NCI-H1092 (cell line): ENCODE measurements around the gene ADCY2.

Source experiments
- DNase-seq: peaks from one replicate; lab custom pipeline; 2025; lab: John Stamatoyannopoulos, UW

The ADCY2 gene

DNA sequence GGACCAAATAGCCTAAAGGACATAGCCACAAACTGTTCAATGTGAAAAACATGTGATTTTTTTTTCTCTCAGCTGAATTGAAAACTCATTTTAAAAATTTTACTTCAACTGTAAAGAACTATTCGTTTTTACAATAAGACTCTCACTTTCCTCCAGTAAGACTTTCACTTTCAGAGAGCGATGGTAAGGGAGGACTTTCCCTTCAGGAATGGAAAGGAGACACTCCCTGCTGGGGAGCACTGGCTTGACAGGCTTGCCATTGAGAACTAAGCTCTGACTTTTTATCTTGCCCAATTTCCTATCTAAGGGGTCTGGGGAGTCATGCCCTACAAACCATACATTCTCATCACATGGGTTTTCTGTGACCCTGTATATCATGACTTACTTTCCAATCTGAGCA, 268.3 kb downstream of the ADCY2 start:
- DNase-seq, result no peak

DNA sequence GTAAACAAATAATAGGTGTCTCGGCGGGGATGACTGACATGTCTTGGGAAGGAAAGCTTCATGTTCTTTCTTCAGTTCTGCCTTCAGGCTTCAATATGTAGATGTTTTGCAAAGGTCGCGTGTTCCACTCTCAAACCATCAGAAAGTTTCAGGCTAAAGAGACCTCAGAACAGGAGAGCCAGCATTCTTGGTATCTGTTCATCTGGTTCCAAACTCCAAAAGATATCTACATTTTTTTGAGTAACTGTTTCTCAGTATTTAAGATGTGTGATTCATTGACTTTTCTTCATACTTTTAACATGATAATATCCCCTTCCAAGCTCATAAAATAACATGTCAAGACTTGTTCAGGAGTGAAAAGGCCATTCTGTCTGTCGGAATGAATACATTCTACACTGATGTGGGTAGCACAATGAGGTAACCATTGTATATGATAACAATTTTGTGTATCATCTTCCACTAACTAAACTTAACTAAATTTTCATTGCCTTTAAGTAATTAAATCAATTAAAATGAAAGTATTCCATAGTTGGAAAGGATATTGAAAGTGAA, 271.4 kb downstream of the ADCY2 start:
- DNase-seq, result no peak

DNA sequence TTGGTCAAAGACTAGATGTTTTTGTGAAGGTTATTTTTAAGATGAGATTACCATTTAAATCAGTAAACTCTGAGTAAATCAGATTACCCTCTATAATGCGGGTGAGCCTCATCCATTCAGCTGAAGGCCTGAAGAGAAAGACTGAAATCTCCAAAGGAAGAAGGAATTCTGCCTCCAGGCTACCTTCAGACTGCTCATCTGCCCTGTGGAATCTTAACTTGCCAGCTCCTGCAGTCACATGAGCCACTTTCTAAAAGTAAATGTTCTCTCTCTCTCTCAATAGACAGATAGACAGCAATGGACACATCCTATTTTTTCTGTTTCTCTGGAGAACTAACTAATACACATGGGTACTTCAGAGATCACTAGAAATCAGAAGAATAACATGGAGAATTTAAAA, 272.2 kb downstream of the ADCY2 start:
- DNase-seq, result no peak

DNA sequence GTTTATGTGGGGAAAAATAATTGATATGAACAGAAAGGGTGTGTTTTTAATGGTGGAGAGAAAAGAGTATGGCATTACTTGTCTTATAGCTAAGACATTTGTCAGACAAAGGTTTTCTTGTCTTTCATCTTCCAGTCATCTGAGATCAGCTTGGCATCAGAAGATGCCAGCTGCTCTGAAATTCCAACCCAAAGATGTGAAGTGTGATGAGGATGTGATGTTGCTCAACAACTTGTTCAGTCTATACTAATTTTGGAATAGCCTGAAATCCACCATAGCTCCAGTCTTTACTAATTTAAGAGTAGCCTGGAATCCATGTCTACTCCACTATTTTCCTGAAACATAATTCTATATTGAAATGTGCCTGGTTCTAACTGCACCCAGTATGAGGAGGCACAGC, 272.7 kb downstream of the ADCY2 start:
- DNase-seq, result no peak

DNA sequence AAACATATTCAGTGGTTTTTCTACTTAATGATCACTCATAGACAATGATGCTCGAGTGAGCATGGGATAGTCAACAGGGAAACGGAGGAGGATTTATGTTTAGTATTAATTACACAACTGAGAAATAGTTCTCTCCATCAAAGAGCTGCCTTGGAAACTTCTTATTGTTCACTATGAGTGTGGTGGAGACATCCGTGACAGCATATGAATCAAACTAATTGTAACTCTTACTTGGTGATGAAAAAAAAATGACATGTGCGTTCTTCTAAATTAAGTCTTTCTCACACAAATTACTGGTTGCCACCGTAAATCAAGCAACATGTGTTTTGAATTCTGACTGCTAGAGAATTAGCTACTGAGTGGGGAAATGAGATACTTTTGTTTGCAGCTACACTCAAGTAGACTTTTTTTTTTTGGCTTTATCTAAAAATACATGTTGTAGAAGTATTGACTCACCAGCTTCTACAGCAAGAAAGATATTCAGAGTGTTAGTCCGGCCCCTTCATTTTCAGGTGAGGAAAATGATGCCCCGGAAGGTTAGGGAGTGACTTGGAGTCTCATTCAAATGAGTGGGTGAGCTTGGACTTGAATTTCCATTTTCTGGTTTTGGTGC, 275.5 kb downstream of the ADCY2 start:
- DNase-seq, result no peak

DNA sequence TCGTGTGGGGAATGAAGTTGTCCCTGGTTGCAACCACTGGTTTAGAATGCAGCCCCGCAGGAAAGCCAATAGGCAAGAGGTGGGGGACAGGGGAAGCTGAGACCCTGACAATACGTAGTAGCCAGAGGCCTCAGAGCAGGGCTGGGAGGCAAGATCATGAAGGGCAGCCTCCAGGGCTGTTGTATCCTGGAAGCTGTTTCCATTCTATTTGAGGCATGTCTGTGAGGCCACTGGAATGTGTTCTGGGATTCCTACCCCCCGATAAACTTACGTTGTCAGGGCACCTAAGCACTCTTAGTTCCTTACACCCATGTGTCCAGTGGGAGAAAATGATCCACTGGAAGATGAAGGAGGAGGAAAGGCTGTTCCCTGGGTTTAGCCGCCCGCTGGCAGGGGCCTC, 277.7 kb downstream of the ADCY2 start:
- no peak for DNase-seq

DNA sequence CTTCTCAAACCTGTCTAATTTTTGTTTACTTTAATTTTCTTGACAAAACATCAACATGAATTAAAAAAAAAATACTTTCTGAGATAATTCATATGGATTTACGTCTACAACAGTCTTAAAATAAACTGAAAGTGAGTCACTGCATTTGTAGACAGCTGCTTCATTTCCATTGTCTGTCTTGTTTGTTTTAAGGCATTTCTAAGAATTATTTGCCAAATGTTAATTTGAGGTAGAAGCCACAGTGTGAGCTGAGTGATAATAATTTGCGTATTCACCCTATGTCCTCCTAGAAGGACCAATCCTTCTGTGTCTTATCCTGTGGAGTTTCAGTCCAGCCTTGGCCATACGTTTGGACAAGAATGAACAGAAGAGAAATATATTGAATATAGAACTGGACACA, 280.5 kb downstream of the ADCY2 start:
- DNase-seq, result no peak

DNA sequence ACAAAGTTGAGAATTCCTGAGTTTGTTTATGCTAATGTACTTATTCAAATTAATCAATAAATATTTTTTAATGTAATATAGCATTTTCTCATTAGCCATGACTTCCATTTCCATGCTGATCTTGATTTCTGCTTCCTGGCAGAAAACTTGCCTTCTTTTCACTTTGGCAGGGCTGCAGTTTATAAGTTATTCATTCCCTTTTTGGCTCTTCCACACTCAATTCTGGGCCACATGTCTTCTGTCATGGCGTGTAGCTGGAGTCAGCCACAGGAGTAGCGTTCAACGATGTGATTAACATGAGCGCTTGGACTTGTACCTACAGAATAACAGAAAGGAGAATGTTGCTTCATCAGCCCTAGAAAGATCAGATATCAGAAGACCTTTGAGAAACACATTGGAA, 282.1 kb downstream of the ADCY2 start:
- DNase-seq, result no peak

DNA sequence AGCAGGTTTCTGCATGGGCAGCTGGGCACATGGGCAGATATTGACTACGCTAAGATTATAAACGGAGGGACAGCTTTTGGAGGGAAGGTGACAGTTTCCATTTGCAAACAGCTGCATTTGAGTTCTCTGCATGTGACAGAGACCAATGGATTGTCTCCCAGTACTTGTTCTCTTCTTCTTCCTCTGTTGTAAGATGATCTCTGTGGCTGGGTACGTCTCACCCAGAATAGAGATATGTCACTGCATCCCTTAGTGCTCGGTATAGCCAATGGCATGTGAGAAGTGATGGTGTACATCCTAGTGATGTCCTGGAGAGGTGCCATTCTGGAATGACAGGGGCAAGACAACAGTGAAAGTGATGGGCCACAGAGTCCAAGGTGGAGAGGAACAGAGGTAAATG, 283.7 kb downstream of the ADCY2 start:
- DNase-seq, result no peak

DNA sequence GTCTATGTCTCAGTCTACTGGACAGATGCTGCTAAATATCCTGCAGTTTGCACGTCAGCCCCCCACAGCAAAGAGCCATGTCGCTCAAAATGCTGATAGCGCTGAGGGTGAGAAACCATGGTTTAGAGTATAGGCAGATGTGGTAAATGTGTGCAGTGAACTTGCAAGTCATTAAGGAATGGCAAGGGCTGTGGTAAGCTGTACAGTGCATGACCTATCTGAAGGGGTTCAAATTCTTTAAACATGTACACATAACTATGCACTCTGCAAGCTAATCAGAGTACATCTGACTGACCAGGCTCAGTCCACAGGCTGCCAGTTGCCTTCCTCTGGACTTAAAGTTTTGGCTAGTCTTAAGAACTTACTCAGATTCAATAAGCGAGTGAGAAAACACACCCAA, 284.3 kb downstream of the ADCY2 start:
- DNase-seq, result no peak

DNA sequence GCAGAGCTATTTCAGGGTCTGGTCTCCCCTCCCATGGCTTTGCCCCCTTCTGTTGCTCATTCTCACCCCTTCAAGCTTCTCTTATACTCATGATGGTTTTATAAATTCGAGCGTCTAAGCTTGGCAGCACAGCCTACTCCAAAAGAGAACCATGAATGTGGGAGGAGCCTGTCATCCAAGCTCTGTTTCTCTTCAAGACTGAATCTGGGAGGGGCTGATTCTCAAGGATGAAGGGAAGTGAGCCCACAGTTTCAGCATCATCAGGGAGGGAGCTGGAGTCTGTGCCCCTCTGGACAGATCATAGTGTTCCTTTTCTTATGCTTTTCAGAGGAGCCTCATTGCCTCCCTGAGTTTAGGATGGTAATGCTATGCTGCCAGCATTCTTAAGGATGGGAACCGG, 286.4 kb downstream of the ADCY2 start:
- no peak for DNase-seq

DNA sequence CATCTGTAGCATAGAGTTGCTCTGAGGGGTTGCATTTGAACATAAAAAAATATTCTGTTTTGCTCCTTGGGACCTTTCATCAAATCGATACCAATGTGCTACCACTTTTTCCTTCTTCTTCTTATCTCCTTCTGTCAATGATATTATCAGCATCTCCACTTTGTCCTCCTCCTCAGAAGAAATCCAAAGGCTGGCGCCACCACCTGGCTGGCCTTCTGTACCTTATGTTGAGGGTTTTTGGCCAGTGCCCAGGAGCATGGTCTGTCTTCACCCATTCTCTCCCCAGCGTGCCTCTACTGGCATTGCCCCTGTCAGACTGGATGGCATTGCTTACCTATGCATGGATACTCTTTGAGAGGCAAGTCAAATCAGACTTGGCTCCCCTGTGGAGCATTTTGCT, 287.8 kb downstream of the ADCY2 start:
- no peak for DNase-seq

DNA sequence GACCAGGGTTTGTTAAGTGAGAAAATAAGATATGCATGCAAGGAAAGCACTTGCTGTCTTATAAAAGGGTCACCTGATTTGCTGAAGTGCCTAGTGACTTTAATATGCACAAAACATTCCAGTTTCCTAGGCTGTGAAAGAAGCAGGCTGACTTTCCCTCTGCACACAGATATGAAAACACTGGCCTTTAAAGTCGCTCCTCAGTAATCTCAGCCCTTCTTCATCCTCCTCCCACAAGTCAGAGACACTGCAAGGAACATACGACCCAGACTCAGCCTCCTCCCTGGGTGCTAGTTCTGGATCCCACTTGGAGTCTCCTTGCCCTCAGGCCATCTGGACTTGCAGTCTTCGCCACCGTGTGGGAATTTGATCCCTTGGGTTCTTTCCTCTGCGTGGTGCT, 288.9 kb downstream of the ADCY2 start:
- no peak for DNase-seq

DNA sequence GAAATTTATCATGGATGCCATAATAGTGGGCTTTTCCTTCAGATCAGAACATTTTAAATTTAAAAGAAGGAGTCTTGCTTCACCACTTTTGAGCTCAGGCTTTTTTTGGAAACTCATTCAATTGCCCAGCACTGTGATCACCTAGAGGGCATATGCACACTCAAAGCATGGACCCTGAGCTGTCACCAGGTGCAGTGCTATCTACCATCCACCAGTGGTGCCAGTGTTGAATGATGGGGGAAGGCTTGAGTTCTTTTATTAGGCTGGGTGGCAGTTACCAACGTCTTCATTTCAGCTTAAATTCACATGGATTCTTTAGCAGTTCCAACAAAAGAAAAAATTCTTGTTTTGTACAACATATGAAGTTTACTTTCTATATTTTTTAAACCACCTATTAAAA, 290.9 kb downstream of the ADCY2 start:
- no peak for DNase-seq

DNA sequence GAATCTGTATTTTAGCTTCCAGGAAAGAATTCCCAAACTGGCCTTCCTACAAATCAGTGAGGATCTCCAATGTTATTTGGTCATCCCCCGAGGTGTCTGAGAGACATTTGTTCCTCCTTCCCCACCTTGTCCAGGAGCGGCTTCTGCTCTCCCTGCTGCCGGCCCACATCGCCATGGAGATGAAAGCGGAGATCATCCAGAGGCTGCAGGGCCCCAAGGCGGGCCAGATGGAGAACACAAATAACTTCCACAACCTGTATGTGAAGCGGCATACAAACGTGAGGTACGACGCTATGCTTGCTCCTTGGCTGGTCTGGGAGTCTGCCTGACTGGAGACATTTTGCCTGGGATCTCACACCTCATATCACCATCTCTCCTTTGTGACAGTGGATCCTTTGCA, 294.6 kb downstream of the ADCY2 start:
- DNase-seq, result no peak

DNA sequence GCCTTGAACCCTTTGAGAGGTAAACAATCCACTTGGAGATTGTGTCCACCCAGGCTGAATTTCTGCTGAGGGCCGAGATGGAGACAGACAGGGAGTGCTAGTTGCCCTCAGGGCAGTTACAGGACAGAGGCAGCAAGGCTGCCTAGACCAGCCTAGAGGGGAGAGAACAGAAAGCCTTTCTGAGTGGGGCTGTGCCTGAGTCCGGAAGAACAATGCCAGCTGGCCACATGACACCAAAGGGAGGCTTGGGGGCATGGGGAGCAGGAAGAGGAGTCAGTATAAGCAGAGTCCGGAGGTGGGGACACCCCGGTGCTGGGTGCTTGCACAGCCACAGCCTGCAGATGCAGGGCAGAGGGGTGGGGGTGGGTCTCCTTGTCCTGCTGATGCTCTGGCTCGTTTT, 309.3 kb downstream of the ADCY2 start:
- no peak for DNase-seq

DNA sequence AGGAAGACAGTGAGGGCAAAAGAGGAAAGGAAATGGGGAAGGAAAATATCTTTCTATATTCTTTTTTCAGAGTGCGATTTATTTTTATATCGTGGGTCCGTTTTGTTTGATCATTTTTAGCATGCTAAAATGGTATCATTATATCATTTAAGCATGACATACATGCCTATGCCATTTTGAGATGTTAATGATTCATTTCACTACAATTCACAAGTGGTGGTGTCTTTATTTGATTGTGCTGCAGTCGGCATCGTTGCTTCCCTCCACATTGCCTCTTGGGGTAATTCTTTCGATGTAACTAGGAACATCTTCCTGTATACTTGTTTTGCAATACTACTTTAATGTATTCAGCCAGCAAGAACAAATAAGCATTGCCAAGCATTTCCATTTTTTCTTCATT, 309.8 kb downstream of the ADCY2 start:
- DNase-seq, result no peak

DNA sequence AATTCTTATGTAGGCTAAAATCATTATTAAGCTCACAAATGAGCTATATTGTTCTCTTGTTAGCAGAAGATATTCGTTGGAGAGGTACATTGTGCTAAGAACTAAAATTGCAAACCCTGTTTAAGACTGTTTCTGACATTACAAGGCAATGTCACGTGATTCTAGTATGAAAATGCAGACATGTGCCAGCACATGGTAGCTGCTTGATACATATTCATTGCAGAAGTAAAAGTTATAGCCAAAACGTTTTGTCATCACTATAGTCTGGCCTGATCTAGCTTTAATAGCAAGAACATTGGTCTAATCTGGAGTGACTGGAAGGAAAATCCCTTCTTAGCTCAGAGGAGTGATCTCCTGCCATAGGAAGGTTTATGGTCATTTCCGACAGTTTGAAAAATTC, 310.3 kb downstream of the ADCY2 start:
- DNase-seq, result no peak

DNA sequence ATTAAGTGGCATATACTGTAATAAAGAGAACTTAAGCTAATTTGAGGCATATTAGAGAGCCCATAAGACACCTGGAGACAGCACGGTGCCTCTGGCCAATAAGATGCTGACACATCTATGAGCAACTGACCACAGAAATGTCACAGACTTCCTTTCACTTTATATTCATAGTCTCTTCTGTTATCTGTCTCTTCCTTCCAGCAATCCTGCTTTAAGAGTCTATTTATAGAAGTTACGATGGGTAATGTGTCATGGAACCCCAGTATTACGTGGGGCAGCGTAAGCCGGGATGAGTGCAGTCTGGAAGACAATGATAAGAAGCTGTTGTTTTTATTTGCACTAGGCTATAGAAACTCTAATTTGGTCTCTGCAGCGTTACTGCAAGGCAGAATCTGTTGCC, 318.2 kb downstream of the ADCY2 start:
- no peak for DNase-seq

DNA sequence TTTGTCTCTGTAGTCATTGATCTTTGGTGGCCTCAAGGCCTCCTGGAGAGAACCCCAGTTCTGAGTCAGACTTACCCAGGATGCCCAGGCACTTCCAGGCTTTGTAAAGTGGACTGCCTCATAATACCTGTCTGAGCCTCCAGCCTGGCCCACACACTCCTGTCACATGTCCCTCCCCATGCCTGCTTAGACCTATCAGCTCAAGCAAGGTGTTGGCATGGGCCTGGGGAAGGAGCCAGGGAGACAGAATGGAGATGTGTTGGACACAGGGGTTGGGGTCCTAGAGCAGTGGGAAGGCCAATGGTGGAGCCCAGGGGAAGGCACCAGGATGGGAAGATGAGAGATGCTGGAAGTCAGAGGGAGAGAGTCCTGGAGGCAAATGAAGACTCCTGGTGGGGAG, 318.8 kb downstream of the ADCY2 start:
- DNase-seq, result no peak

DNA sequence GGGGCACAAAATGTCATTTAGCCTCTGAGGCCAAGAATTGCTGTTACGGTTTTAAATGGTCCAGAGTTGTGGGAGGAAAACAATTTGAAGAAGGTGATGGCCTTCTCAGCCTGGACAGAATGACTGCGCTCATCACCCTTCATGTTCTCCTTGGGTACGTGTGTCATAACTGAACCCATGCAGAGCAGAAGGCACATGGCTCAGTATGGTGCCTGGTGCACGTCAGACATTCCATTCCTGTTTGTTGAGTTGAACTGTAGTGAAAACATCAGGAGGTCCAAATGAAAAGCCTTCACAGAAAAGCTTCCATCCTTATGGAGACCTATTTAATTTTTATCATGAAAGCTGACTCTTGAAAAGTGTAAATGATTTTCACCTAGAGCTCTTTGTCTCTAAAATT, 321.8 kb downstream of the ADCY2 start:
- DNase-seq, result no peak

DNA sequence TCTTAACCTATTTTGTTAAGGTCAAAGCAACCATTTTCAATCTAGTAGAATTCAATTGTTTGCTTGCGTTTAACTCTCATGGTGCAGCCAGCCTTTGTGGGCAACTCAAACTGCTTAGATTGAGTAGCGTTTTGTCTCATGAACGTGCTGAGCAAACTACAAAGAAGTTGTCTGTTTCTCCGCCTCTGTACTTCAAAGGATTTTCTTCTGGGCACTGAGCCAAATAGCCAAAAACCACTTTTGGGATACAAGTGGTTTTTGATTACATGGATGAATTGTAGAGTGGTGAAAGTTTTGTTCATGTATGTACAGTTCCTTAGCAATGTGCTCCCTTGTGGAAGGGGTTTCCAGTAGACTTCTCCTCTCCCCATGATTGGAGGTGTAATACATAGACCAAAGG, 332.1 kb downstream of the ADCY2 start:
- DNase-seq, result no peak

DNA sequence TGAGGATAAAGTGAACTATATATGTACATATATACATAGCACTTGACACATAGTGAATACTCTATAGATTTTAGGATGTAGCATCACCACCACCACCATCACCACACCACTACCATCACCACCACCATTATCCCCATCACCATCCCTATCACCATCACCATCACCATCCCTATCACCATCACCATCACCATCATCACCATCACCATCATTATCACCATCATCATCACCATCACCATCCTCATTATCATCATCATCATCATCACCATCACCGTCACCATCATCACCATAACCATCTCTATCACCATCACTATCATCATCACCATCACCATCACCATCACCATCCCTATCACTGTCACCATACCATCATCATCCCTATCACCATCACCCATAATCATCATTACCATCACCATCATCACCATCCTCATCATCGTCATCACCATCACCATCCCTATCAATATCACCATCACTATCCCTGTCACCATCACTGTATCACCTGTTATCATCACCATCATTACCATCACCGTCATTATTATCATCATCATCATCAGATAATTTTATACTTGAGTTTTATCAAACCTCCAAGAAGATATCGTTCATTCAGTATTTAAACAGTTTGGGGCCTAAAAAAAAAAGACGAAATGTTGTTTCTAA, 345.6 kb downstream of the ADCY2 start:
- no peak for DNase-seq

DNA sequence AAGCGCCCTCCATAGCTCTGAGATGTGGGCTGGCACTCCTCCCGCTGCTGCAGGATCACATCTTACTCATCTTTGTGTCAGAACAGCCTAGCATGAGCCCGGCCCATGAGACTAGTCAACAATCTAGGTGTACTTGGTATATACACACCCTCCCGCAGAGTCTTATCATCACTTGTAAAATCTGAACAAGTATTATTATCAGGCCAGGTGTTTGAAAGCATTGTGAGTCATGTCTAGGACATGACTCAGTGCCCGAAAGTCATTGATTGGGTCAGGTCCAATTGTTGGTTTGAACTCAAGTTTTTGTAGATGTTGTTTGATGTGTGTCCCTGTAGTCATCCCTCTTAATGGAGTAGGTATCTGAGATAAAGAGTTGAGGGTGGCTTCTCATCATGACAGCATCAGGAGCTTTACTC, 346.3 kb downstream of the ADCY2 start:
- DNase-seq, result no peak
